ENCODE results near the gene DNAJC3.

DNA sequence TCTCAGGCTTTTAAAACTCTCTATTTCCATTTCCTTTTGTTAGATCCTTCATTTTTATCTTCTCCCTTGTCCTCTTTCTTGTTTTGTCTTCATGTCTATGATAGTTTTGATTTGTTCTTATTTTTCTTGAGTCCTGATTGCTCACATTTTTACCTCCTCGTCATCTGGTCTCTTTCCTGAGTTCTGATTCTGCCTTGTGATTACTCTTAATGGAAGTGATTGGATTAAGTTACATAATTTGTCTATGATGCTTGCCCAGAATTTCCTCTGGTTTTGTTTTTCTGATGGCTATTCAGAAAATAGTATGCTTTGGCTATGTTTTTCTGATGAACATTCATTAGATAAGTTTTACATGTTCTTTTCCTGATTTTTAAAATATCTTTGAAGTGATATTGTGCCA is 102.6 kb downstream of the DNAJC3 start:
- TF ChIP-seq, protein P1, sequence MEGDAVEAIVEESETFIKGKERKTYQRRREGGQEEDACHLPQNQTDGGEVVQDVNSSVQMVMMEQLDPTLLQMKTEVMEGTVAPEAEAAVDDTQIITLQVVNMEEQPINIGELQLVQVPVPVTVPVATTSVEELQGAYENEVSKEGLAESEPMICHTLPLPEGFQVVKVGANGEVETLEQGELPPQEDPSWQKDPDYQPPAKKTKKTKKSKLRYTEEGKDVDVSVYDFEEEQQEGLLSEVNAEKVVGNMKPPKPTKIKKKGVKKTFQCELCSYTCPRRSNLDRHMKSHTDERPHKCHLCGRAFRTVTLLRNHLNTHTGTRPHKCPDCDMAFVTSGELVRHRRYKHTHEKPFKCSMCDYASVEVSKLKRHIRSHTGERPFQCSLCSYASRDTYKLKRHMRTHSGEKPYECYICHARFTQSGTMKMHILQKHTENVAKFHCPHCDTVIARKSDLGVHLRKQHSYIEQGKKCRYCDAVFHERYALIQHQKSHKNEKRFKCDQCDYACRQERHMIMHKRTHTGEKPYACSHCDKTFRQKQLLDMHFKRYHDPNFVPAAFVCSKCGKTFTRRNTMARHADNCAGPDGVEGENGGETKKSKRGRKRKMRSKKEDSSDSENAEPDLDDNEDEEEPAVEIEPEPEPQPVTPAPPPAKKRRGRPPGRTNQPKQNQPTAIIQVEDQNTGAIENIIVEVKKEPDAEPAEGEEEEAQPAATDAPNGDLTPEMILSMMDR (optimal IDR thresholded peaks at IDR 0.05 in 1 of 3, IDR thresholded peaks at IDR 0.05 in 1 of 3, conservative IDR thresholded peaks at IDR 0.05 in 1 of 3; ENCODE audit: extremely low read depth in 1 of 3, insufficient read depth in 2 of 3, low read length in 3 of 3) = no peak
- TF ChIP-seq EZH2 (IDR thresholded peaks at IDR 0.05; ENCODE audit: low read length) = no peak
